IMR-90 (cell line): ENCODE results near the gene ATP2A3. TPM values are rescaled to one million over a fixed set of nuclear protein-coding genes. Genes with fewer than 3 reads are reported as not detected.

Source experiments
- ATAC-seq: fragments of 200-7000 bp; cut with Tn5 transposase; 2 replicates; pipeline ENCODE4 v1.9.1; 2020; ENCODE audit warnings: low read depth, mild to moderate bottlenecking, moderate library complexity
- BruUV-seq: library from RNA; stranded (reverse); fragments of 400-500 nt; replicated peaks from 2 replicates; lab custom pipeline; 2021; lab: Mats Ljungman, UMichigan
- CTCF ChIA-PET: fragments of 300-600 bp; formaldehyde crosslinking; extraction: SDS; loops from one replicate; lab custom pipeline; 2021; ENCODE audit warnings: antibody characterized with exemption; lab: Yijun Ruan, JAX
- POLR2A ChIA-PET: fragments of 300-600 bp; sonication (Branson Sonifier 250); formaldehyde crosslinking; loops from one replicate; lab custom pipeline; 2022; ENCODE audit warnings: antibody characterized with exemption; ENCODE audit not compliant: unreplicated experiment; lab: Charles Lee
- DNase-seq: peaks from one replicate; pipeline ENCODE4 v3.0.0; 2013
- H2AFZ ChIP-seq: replicated peaks from 2 replicates; pipeline ENCODE3; 2013; ENCODE audit warnings: low read length, mild to moderate bottlenecking; ENCODE audit not compliant: poor library complexity
- H2AK5ac ChIP-seq: 2 replicates; pipeline ENCODE4 v1.6.1; 2013; ENCODE audit warnings: low read depth, low read length, inconsistent platforms
- H2AK9ac ChIP-seq: replicated peaks from 2 replicates; pipeline ENCODE3; 2013; ENCODE audit warnings: mild to moderate bottlenecking, low read depth, low read length, moderate library complexity; ENCODE audit not compliant: poor library complexity
- H2BK120ac ChIP-seq: 2 replicates; pipeline ENCODE4 v1.6.1; 2013; ENCODE audit warnings: low read depth, low read length, inconsistent platforms
- H2BK15ac ChIP-seq: 3 replicates; pipeline ENCODE4 v1.6.1; 2013; ENCODE audit warnings: low read depth, low read length, inconsistent platforms
- H2BK20ac ChIP-seq: 2 replicates; pipeline ENCODE4 v1.6.1; 2013; ENCODE audit warnings: low read depth, mild to moderate bottlenecking, inconsistent platforms, low read length, moderate library complexity
- H2BK5ac ChIP-seq: 2 replicates; pipeline ENCODE4 v1.6.1; 2013; ENCODE audit warnings: mild to moderate bottlenecking, low read depth, low read length, inconsistent platforms; ENCODE audit not compliant: poor library complexity, severe bottlenecking
- H3K14ac ChIP-seq: replicated peaks from 2 replicates; pipeline ENCODE4 v1.6.1; 2013; ENCODE audit warnings: low read depth, low read length, inconsistent platforms
- H3K18ac ChIP-seq: 2 replicates; pipeline ENCODE4 v1.6.1; 2013; ENCODE audit warnings: low read depth, low read length, control low read depth
- H3K23ac ChIP-seq: 2 replicates; pipeline ENCODE4 v1.6.1; 2013; ENCODE audit warnings: low read depth, low read length, inconsistent platforms
- H3K27ac ChIP-seq: 2 replicates; pipeline ENCODE4 v1.5.1; 2013; ENCODE audit warnings: mild to moderate bottlenecking, control low read depth, low read length; ENCODE audit not compliant: insufficient read depth
- H3K27me3 ChIP-seq: 2 replicates; pipeline ENCODE4 v1.6.1; 2013; ENCODE audit warnings: low read length; ENCODE audit not compliant: control insufficient read depth, insufficient read depth
- H3K36me3 ChIP-seq: 2 replicates; pipeline ENCODE4 v1.6.1; 2013; ENCODE audit warnings: low read length, mixed read lengths; ENCODE audit not compliant: control insufficient read depth, insufficient read depth
- H3K4ac ChIP-seq: 2 replicates; pipeline ENCODE4 v1.6.1; 2013; ENCODE audit warnings: low read depth, low read length, inconsistent platforms
- H3K4me1 ChIP-seq: 2 replicates; pipeline ENCODE4 v1.6.1; 2013; ENCODE audit warnings: low read length, mixed read lengths; ENCODE audit not compliant: control insufficient read depth, insufficient read depth
- H3K4me2 ChIP-seq: 2 replicates; pipeline ENCODE4 v1.6.1; 2013; ENCODE audit warnings: low read depth, mild to moderate bottlenecking, control low read depth, low read length, moderate library complexity
- H3K4me3 ChIP-seq: 2 replicates; pipeline ENCODE4 v1.5.1; 2013; ENCODE audit warnings: low read depth, mild to moderate bottlenecking, control low read depth, low read length, moderate library complexity; ENCODE audit not compliant: insufficient read depth
- H3K56ac ChIP-seq: 2 replicates; pipeline ENCODE4 v1.6.1; 2013; ENCODE audit warnings: low read length, inconsistent platforms; ENCODE audit not compliant: insufficient read depth; ENCODE audit errors: extremely low read depth
- H3K79me1 ChIP-seq, 2 experiments: 2 replicates each; pipeline ENCODE4 v1.6.1; 2013; ENCODE audit warnings: low read length in 2 of 2, inconsistent platforms in 1 of 2, low read depth in 1 of 2
- H3K9ac ChIP-seq: 2 replicates; pipeline ENCODE4 v1.6.1; 2013; ENCODE audit warnings: low read depth, low read length, control low read depth
- H3K9me1 ChIP-seq: 2 replicates; pipeline ENCODE4 v1.6.1; 2013; ENCODE audit warnings: low read length, inconsistent platforms; ENCODE audit not compliant: insufficient read depth
- H3K9me3 ChIP-seq: 2 replicates; pipeline ENCODE4 v1.6.1; 2013; ENCODE audit warnings: low read length; ENCODE audit not compliant: control insufficient read depth, insufficient read depth
- H4K20me1 ChIP-seq: 2 replicates; pipeline ENCODE4 v1.6.1; 2013; ENCODE audit warnings: low read length, inconsistent platforms; ENCODE audit not compliant: insufficient read depth
- H4K5ac ChIP-seq: 2 replicates; pipeline ENCODE4 v1.6.1; 2013; ENCODE audit warnings: mild to moderate bottlenecking, low read depth, low read length, control low read depth
- H4K8ac ChIP-seq, 2 experiments: 2 replicates each; pipeline ENCODE4 v1.6.1; 2013; ENCODE audit warnings: low read depth in 2 of 2, low read length in 2 of 2, control low read depth in 1 of 2, inconsistent platforms in 1 of 2
- H4K91ac ChIP-seq: 2 replicates; pipeline ENCODE4 v1.6.1; 2013; ENCODE audit warnings: low read depth, low read length, inconsistent platforms; ENCODE audit not compliant: insufficient read depth
- CEBPB ChIP-seq: IDR thresholded peaks from 2 replicates; pipeline ENCODE4 v1.6.1; 2012; ENCODE audit warnings: low read depth, low read length, improper control_type of control experiment
- CHD1 ChIP-seq: IDR thresholded peaks from 2 replicates; pipeline ENCODE4 v1.6.1; 2012; ENCODE audit warnings: low read depth, low read length, improper control_type of control experiment
- FOS ChIP-seq: fragments of 150-350 bp; IDR thresholded peaks from 2 replicates; pipeline ENCODE4 v1.6.1; 2016; ENCODE audit warnings: low read depth, low read length
- MAFK ChIP-seq: IDR thresholded peaks from 2 replicates; pipeline ENCODE4 v1.6.1; 2012; ENCODE audit warnings: low read depth, low read length, improper control_type of control experiment
- MAZ ChIP-seq: IDR thresholded peaks from 2 replicates; pipeline ENCODE4 v1.6.1; 2012; ENCODE audit warnings: low read depth, mild to moderate bottlenecking, low read length, improper control_type of control experiment, moderate library complexity, borderline replicate concordance
- MXI1 ChIP-seq: IDR thresholded peaks from 2 replicates; pipeline ENCODE4 v1.6.1; 2012; ENCODE audit warnings: low read depth, mild to moderate bottlenecking, low read length, moderate library complexity, borderline replicate concordance
- POLR2A ChIP-seq: IDR thresholded peaks from 2 replicates; pipeline ENCODE4 v1.6.1; 2012; ENCODE audit warnings: mild to moderate bottlenecking, low read depth, low read length
- RAD21 ChIP-seq: IDR thresholded peaks from 2 replicates; pipeline ENCODE4 v1.6.1; 2012; ENCODE audit warnings: low read length, improper control_type of control experiment
- RFX5 ChIP-seq: IDR thresholded peaks from 2 replicates; pipeline ENCODE4 v1.8.0; 2012; ENCODE audit warnings: low read depth, mild to moderate bottlenecking, low read length, moderate library complexity
- SMC3 ChIP-seq: fragments of 150-350 bp; IDR thresholded peaks from 2 replicates; pipeline ENCODE4 v1.6.1; 2016; ENCODE audit warnings: low read depth, mild to moderate bottlenecking, antibody characterized with exemption, low read length, moderate library complexity
- WGBS, 2 experiments: methylation state at CpG; one replicate each; pipeline versions ENCODE4 v1.1.5 to v1.1.7; 2013; ENCODE audit warnings: missing lambda C conversion rate in 2 of 2; ENCODE audit not compliant: insufficient read length in 1 of 2; ENCODE audit errors: extremely low coverage in 2 of 2; 5-methylcytosine and 5-hydroxymethylcytosine counted together
- dilution Hi-C: fragments of 300-500 bp; cut with HindIII; formaldehyde crosslinking; loops from one replicate; pipeline ENCODE4 v1.14.3; 2018; ENCODE audit warnings: low sequenced_read_pairs; ENCODE audit not compliant: unreplicated experiment
- in situ Hi-C: fragments of 300-500 bp; cut with MboI; formaldehyde crosslinking; loops from 3 replicates; pipeline ENCODE4 v1.14.3; 2019; ENCODE audit warnings: low sequenced_read_pairs, inconsistent platforms, mixed read lengths
- intact Hi-C: fragments of 100-400 bp; cut with micrococcal nuclease; formaldehyde crosslinking; loops from 2 replicates; pipeline ENCODE4 v1.10.0; 2022
- polyA plus RNA-seq, 3 experiments: library from polyadenylated mRNA; depleted of rRNA; stranded (reverse); fragments of >200 nt; gene quantifications; 2 replicates each; pipeline ENCODE4 v1.2.3, GENCODE V29; 2012; ENCODE audit warnings: low replicate concordance in 1 of 3
- total RNA-seq: library from RNA; depleted of rRNA; stranded (reverse); fragments of >200 nt; gene quantifications from 2 replicates; pipeline ENCODE4 v1.2.3, GENCODE V29; 2012
- TF ChIP-seq, protein P1 (sequence below): conservative IDR thresholded peaks from 2 replicates; pipeline ENCODE4 v1.5.1; 2012; ENCODE audit warnings: mild to moderate bottlenecking, low read depth, low read length, improper control_type of control experiment
- TF ChIP-seq, protein P2 (sequence below): fragments of 150-350 bp; IDR thresholded peaks from 2 replicates; pipeline ENCODE4 v1.6.1; 2016; ENCODE audit warnings: low read depth, mild to moderate bottlenecking, low read length, moderate library complexity, borderline replicate concordance
- TF ChIP-seq, protein P3 (sequence below): fragments of 150-350 bp; IDR thresholded peaks from 2 replicates; pipeline ENCODE4 v1.6.1; 2017; ENCODE audit warnings: mild to moderate bottlenecking, antibody characterized with exemption, low read length, low read depth

ATP2A3 gene
- total and polyA plus RNA-seq, 2 of the 4 experiments (the other 2 are of a cell fraction), result 0.18 to 0.63 TPM

DNA sequence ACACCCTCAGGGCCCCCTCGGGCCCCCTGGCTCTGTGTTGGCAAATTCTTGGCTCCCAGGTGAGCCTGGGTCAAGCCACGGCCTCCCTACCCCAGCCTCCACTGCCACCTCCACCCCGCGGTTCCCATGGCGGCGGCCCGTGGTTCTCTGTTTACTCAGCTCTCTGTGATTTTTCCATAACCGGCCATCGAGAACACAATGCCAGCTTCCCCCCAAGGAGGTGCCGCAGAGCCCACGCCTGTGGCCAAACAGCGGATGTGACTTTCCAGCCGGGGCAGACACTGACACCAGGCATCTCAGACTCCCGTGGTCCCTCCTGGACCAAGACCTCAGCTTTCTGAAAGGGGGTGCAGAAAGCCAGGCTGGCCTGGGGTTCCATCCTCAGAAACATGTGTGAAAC lies 21.6 kb upstream of the ATP2A3 start:
- Histone ChIP-seq H2BK120ac (no peak overlapping the region), H2BK15ac (peak overlapping the region; percentile 38; the same call in 1 of the 3 replicates), H3K4ac (no peak overlapping the region), H4K5ac (no peak overlapping the region), H3K18ac (no peak overlapping the region), H3K4me2 (no peak overlapping the region), H4K8ac (no peak overlapping the region), H3K9me3 (no peaks in the 10 kb centered on the region), H3K27me3 (peaks cover 5% of the 10 kb centered on the region; the same call in 1 of the 2 replicates), H4K20me1 (no peaks in the 10 kb centered on the region), H3K23ac (no peak overlapping the region), H3K14ac (no peak overlapping the region), H3K56ac (no peak overlapping the region), H3K9me1 (no peaks in the 10 kb centered on the region), H4K91ac (no peak overlapping the region), H3K27ac (no peak overlapping the region), H2AK9ac (no peak overlapping the region), H2AFZ (no peak overlapping the region), H2BK20ac (no peak overlapping the region), H3K4me3 (no peak overlapping the region), H2AK5ac (no peak overlapping the region; the same call in 1 of the 2 replicates), H2BK5ac (no peak overlapping the region), H3K9ac (no peak overlapping the region), H3K36me3 (no peaks in the 10 kb centered on the region), H3K4me1 (peaks cover 5% of the 10 kb centered on the region; the same call in 1 of the 2 replicates), H3K79me1 (no peaks in the 10 kb centered on the region)
- intact Hi-C loops, result no loop called here
- 87% methylated on average over 5 of the region's 14 CpGs; no CpG with 5 or more reads in 1 of the 2 experiments for WGBS, 2 experiments
- DNase-seq (no peak), ATAC-seq (no peak)
- POLR2A ChIA-PET, result no interaction called here
- in situ Hi-C loops, result no loop called here
- no TSS peak for BruUV-seq
- TF ChIP-seq MAFK (no peak), MAZ (no peak), RFX5 (no peak), SMC3 (no peak), MXI1 (no peak), CHD1 (no peak), RAD21 (no peak), FOS (no peak), CEBPB (no peak), POLR2A (no peak)
- TF ChIP-seq, protein P1, sequence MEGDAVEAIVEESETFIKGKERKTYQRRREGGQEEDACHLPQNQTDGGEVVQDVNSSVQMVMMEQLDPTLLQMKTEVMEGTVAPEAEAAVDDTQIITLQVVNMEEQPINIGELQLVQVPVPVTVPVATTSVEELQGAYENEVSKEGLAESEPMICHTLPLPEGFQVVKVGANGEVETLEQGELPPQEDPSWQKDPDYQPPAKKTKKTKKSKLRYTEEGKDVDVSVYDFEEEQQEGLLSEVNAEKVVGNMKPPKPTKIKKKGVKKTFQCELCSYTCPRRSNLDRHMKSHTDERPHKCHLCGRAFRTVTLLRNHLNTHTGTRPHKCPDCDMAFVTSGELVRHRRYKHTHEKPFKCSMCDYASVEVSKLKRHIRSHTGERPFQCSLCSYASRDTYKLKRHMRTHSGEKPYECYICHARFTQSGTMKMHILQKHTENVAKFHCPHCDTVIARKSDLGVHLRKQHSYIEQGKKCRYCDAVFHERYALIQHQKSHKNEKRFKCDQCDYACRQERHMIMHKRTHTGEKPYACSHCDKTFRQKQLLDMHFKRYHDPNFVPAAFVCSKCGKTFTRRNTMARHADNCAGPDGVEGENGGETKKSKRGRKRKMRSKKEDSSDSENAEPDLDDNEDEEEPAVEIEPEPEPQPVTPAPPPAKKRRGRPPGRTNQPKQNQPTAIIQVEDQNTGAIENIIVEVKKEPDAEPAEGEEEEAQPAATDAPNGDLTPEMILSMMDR, result no peak
- TF ChIP-seq, protein P2, sequence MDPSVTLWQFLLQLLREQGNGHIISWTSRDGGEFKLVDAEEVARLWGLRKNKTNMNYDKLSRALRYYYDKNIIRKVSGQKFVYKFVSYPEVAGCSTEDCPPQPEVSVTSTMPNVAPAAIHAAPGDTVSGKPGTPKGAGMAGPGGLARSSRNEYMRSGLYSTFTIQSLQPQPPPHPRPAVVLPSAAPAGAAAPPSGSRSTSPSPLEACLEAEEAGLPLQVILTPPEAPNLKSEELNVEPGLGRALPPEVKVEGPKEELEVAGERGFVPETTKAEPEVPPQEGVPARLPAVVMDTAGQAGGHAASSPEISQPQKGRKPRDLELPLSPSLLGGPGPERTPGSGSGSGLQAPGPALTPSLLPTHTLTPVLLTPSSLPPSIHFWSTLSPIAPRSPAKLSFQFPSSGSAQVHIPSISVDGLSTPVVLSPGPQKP, result no peak
- TF ChIP-seq, protein P3, sequence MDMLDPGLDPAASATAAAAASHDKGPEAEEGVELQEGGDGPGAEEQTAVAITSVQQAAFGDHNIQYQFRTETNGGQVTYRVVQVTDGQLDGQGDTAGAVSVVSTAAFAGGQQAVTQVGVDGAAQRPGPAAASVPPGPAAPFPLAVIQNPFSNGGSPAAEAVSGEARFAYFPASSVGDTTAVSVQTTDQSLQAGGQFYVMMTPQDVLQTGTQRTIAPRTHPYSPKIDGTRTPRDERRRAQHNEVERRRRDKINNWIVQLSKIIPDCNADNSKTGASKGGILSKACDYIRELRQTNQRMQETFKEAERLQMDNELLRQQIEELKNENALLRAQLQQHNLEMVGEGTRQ, result no peak
- CTCF ChIA-PET, result no interaction called here
- dilution Hi-C loops, result no loop called here
